Activated T-cell treated with anti-CD3 and anti-CD28 coated beads, Interleukin-2, amount 50 U/mL, for 48 hours (primary cell): ENCODE data around the gene KANK4.
"Not testable (repeated sequence)": the region's sequence is repeated elsewhere in the genome, so short reads cannot be mapped to it uniquely, and the experiment has no call there.

Source experiments
- DNase-seq, 2 experiments: peaks; one replicate each; pipeline ENCODE4 v3.0.0-alpha.2; 2020

The KANK4 gene

DNA sequence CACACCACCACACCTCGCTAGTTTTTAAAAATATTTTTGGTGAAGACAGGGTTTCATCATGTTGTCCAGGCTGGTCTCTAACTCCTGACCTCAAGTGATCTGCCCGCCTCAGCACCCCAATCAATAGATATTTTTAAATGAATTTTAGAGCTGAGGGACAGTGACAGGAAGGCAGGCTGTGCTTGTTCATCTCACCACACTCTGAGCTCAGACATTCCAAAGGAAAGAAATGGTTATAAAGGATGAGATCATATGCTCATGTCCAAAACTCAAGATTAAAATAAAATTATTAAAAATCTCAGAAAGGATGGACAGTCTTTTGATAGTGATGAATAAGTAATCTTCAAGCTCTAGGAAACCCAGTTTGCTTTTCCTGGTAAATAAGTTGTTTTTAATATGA lies 83.7 kb downstream of the KANK4 start:
- no peak for DNase-seq

GRCh38 chr1:62234688-62235087 lies 84.5 kb downstream of the KANK4 start:
- no peak for DNase-seq

GRCh38 chr1:62233926-62234450 lies 85.2 kb downstream of the KANK4 start:
- DNase-seq: no peak

DNA sequence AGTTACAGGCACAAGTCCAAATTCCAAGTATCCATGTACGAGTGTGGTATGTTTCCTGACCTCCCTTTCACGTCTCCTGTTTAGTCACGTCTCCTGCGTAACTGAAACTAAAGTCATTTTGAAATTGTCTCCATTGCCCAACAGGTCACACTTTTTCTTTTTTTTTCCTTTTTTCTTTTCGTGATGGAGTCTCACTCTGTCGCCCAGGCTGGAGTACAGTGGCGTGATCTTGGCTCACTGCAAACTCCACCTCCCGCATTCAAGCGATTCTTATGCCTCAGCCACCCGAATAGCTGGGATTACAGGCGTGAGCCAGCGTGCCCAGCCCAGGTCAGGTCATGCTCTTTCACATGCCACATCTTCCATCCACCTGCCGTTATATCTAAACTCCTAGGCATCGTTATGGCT lies 86.4 kb downstream of the KANK4 start:
- no peak for DNase-seq

GRCh38 chr1:62230718-62231117 lies 88.5 kb downstream of the KANK4 start:
- no peak for DNase-seq

DNA sequence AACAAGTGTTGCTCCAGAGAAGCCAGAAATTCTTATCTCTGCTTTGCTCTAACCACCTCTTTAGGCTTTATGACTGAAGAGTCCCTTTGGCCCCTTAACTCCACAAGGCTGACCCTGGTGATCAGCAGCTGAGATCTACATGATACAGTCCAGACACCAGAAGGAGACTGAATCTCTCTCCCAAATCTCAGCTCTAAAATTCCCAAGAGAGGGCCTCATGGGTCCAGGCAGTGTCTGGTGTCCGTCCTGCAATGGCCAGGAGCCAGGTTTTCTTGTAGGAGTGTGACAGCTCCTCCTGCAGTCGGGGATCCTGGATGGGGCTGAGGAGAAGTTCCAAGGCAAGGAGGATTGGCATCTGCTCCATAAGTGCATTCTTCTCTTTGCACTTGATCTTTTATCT lies 89.3 kb downstream of the KANK4 start:
- DNase-seq: no peak

- DNase-seq: no peak
Measured at GRCh38 chr1:62229468-62229867, 89.8 kb downstream of the KANK4 start.

DNA sequence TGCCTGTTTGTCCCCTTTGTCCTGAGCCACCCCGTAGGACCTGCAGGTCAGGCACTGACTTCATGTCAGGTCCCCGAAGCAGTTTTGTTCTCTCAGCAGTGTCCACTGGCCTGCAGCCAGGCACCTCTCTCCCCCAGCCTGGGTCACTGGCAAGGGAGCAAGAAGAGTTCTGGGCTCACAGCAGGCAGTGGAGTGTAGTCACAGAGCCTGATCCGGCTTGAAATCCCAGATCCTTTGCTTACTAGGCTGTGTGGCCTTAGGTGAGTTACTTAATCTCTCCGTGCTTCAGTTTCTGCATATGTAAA lies 90.4 kb downstream of the KANK4 start:
- no peak for DNase-seq

DNA sequence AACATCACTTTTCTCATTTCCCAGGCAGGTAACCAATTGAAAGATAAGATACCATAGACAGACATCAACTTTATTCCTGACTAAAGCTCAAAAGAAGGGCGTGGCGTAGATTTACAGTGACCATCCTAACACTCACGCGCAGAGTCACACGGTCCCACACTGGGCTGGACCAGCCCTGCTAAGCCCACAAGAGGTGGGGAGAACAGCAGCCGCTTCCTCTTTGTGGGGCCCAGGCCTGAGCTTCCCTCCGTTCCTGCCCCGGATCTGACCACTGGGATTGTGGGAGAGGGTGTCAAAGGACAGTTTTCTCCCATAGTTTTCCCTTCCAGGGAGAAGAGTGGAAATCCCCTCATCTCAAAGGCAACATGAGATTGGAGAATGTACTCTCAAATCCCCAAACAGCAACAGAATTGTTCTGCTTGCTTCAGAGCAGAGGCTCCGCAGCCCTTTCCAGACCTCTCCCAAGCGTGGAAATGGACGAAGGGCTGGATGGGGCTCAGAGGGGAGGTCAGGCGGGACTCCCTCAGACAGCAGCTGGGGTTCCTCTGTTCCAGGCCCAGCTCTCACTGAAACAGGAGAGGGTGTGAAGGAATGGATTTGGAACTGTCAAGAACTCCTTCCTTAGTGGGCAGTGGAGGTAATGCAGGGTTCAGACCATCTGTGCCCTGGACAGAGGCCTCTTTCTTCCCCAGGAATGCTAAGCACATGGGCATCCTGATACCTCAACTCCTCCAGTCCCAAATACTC lies 90.9 kb downstream of the KANK4 start:
- DNase-seq: no peak

DNA sequence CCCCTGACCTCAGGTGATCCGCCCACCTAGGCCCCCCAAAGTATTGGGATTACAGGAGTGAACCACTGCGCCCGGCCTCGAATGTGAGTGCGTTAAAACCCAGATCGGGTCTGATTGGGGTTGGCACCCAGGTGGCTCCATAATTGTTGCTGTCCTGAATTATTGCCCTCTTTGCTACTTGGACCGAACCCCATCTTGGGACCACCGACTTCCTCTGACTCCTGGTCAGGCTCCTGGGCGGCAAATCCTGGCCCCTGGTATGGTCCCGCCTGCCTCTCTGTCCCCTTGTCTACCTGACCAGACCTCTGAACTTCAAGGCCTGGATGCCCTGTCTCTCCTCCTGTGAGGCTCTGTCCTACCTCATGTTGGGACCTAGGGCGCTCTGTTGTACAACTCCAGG lies 91.7 kb downstream of the KANK4 start:
- no peak for DNase-seq

DNA sequence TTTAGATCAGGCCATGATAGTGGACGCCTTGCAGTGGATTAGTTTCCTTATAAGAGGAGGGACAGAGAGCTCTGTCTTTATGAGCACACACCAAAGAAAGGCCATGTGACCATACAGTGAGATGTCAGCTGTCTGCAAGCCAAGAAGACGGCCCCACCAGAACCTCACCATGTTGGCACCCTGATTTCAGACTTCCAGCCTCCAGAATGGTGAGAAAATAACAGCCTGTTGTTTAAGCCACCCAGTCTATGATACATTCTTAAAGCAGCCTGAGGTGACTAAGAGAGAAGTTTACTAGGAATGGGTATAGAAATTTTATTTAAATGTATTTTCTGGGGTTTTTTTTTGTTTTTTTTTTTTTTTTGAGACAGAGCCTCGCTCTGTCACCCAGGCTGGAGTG lies 95.1 kb downstream of the KANK4 start:
- DNase-seq: no peak

DNA sequence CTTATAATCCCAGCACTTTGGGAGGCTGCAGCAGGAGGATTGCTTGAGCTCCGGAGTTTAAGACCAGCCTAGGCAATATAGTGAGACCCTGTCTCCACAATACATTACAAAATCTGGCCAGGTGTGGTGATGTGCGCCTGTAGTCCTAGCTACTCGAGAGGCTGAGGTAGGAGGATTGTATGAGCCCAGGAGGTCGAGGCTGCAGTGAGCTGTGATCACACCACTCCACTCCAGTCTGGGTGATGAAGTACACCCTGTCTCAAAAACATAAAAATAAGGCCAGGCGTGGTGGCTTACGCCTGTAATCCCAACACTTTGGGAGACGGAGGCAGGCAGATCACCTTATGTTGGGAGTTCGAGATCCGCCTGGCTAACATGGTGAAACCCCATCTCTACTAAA lies 96.9 kb downstream of the KANK4 start:
- DNase-seq: no peak

- DNase-seq: no peak
Measured at GRCh38 chr1:62221171-62221570, 98.1 kb downstream of the KANK4 start.

- DNase-seq: not testable (repeated sequence)
Measured at GRCh38 chr1:62220456-62220855, 98.8 kb downstream of the KANK4 start.

- no peak for DNase-seq
Measured at GRCh38 chr1:62218604-62219003, 100.6 kb downstream of the KANK4 start.

DNA sequence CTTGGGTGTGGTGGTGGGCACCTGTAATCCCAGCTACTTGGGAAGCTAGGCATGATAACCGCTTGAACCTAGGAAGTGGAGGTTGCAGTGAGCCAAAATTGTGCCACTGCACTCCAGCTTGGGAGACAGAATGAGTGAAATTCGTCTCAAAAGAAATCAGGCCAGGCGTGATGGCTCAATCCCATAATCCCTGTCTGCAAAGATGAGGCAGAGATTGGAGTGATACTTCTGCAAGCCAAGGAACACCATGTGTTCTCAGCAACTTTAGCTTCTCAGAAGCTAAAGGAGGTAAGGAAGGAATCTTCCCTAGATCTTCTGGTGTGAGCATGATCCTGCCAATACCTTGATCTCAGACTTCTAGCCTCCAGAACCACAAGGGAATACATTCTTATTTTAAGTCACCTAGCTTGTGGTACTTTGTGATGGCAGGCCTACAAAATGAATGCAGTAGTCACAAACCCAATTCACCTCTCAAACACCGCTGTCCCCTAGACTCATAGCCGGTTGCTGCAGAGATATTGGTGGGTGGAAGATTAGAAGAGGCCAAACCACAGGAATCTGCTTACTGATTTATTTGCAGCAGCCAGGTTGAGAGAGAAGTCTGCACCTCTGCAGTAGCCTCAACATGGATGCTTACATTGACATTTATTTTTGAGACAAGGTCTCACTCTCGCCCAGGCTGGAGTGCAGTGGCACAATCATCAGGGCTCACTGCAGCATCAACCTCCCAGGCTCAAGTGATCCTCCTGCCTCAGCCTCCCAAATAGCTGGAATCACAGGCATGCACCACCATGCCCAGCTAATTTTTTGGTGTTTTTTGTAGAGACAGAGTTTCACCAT lies 105.9 kb downstream of the KANK4 start:
- DNase-seq: no peak

- no peak for DNase-seq
Measured at GRCh38 chr1:62212411-62212810, 106.8 kb downstream of the KANK4 start.

DNA sequence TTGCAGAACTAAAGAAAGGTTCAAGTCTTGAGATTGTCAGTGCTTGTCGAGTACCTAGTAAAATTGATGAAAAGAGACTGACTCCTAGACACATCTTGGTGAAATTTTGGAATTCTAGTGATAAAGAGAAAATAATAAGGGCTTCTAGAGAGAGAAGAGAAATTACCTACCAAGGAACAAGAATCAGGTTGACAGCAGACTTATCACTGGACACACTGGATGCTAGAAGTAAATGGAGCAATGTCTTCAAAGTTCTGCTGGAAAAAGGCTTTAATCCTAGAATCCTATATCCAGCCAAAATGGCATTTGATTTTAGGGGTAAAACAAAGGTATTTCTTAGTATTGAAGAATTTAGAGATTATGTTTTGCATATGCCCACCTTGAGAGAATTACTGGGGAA lies 108.3 kb downstream of the KANK4 start:
- no peak for DNase-seq

- DNase-seq: no peak
Measured at GRCh38 chr1:62209931-62210595, 109.2 kb downstream of the KANK4 start.

- no peak for DNase-seq
Measured at GRCh38 chr1:62208970-62209369, 110.3 kb downstream of the KANK4 start.

DNA sequence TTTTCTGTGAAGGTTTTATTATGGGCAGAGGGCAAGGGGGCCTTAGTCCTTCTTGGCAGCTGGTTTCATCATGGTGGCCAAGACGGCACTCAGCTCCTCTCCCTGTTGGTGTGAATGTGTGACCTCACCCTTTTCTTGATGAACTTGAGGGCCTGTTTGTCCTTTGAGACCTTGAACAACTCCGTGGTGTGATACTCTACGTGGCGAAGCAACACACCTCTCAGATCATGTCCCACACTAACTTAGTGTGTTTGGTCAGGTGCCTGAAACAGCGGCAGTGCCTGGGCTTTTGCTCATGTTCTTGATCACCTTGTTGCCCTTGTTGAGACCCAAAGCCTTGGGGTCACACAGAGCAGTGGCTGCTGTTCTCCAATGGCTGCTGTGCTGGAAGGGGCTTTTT lies 111.1 kb downstream of the KANK4 start:
- no peak for DNase-seq

GRCh38 chr1:62207187-62207586 lies 112.0 kb downstream of the KANK4 start:
- no peak for DNase-seq

GRCh38 chr1:62198781-62199125 lies 120.5 kb downstream of the KANK4 start:
- DNase-seq: no peak
